NCI-H1694 treated with DMSO at 0.1 percent for 48 hours (cell line): ENCODE measurements around the gene STN1.

Experiments used
- DNase-seq: peaks from one replicate; lab custom pipeline; 2025; lab: John Stamatoyannopoulos, UW

The STN1 gene

GRCh38 chr10:103843854-103844570, 74.0 kb downstream of the STN1 start:
- DNase-seq: no peak

- DNase-seq: no peak
Measured at GRCh38 chr10:103843045-103843444, 74.9 kb downstream of the STN1 start.

DNA sequence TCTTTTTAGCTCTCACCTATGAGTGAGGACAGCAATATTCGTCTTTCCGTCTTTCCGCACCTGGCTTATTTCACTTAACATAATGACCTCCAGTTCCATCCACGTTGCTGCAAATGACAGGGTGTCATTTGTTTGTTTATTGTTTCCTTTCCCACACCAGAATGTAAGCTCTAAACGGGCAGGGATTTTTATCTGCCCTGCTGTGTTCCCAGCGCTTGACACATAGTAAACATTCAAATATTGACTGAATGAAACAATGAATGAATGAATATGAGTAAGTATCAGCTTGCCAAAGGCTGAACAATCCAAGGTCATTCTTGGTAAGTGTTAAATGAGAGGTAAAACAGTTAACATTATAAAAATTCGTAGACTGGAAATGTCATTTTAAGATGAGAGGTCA, 75.4 kb downstream of the STN1 start:
- DNase-seq: no peak

DNA sequence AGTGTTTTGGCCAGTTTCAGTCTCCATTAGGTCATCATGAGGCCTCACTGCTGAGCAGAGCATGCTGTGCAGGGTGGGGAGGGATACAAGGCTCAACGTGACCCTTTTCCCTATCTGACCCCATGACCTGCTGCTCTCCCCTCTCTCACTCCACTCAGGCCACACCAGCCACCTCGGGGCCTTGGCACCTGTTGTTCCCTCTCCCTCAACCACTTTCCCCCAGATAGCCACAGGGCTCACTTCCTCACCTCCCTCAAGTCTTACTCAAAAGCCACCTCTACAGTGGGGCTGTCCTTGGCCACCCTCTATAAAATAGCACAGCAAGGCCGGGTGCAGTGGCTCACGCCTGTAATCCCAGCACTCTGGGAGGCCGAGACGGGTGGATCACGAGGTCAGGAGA, 76.5 kb downstream of the STN1 start:
- DNase-seq: no peak

DNA sequence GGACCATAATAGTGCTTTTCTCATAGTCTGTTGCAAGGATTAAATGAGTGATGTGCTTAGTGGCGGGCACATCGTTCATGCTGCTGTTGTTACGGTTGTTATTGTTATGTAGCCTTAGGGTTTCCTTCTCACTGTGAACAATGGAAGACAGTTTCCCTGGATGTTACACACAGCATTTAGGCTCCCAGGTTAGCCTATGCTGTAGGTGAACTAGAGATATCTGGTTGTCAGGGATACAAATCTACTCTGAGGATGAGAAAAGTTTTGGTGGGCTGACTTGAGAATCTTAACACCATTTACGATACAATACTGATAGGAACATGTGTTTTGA, 77.3 kb downstream of the STN1 start:
- no peak for DNase-seq

DNA sequence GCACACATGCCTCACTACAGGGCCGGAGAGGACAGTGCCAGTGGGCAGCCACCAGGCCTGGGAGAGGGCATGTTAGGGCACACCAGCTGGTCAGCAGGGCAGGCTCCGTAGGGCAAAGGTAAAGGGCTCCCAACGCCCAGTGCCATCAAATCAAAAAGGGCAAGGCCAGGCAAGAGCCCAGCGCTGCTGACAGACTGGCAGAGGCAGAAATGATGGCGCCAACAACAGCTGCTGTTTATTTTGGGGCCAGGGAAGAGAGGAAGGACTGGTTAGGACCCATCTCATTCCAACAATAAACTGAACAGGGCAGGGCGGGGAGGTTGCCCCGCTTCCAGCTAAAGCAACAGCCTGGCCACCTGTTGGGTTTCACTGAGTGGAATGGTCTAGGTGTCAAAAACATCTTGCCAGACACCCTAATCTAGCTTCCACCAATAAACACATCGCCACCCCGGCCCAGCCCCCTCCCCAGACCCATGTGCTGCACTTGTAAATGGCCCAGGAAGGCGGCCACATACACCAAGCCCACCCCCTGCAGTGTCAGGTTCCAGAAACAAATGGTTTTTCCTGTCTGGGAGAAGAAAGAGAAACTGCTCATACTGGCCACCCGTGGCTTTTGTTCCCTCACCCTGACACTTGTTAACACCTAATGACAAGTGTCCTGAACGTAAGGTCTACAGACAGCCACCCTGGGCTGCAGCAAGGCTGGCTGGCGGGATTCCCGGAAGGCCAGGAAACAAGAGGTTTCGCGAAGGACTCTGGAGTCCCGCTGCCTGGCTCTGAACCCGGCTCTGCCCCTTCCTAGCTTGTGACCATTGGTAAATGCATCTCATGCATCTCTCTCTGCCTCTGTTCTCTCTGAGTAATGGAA, 77.9 kb downstream of the STN1 start:
- DNase-seq: peak; percentile 87

DNA sequence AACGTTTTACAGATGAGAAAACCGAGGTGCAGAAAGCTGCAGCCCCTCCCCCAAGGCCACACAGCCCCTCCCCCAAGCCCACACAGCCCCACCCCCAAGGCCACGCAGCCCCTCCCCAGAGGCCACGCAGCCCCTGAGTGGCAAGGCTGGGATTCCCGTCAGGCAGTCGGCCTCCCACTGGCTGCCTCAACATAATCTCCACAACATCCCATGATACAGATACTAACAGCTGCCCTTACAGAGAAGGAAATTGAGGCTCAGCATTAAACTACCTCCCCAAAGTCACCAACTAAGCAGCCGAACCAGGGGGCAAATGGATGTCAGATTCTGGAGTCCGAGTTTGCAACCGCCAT, 78.5 kb downstream of the STN1 start:
- DNase-seq: peak; percentile 43

- peak; percentile 61 for DNase-seq
Measured at GRCh38 chr10:103838862-103839518, 79.0 kb downstream of the STN1 start.

DNA sequence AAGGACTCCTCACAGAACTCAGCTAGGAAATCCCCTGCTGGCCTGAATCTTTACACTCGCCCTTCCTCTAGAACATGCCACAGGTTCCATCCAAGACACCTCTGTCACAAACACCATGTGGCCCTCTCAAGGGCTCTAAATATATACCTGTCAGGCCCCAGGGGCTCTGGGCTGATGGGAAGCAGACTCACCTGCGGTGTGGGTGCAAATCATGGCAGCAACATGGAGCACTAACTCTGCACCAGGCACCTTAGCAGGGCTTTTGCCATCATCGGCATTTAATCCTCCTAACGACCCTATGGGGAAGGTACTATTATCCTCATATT, 80.0 kb downstream of the STN1 start:
- no peak for DNase-seq

GRCh38 chr10:103837370-103838069, 80.5 kb downstream of the STN1 start:
- no peak for DNase-seq

DNA sequence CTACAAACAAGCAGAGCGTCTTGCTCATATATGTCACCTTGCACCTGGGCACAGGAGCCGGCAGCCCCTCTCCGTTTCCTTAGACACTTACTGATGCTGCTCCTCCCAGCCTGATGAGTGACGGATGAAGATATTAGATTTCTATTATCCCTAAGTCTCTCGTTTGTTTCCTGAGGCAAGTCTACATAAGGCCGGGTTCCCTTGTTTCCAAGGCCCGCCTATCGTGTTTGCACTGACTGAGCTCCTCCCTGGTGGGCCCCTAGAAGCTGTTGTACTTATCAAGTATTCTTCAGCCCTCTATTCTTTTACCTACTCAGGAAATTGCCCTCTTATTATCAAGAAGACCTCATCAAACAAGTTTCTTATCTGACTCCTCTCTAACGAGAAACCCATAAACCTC, 81.1 kb downstream of the STN1 start:
- DNase-seq: no peak

GRCh38 chr10:103836273-103836672, 81.7 kb downstream of the STN1 start:
- no peak for DNase-seq

DNA sequence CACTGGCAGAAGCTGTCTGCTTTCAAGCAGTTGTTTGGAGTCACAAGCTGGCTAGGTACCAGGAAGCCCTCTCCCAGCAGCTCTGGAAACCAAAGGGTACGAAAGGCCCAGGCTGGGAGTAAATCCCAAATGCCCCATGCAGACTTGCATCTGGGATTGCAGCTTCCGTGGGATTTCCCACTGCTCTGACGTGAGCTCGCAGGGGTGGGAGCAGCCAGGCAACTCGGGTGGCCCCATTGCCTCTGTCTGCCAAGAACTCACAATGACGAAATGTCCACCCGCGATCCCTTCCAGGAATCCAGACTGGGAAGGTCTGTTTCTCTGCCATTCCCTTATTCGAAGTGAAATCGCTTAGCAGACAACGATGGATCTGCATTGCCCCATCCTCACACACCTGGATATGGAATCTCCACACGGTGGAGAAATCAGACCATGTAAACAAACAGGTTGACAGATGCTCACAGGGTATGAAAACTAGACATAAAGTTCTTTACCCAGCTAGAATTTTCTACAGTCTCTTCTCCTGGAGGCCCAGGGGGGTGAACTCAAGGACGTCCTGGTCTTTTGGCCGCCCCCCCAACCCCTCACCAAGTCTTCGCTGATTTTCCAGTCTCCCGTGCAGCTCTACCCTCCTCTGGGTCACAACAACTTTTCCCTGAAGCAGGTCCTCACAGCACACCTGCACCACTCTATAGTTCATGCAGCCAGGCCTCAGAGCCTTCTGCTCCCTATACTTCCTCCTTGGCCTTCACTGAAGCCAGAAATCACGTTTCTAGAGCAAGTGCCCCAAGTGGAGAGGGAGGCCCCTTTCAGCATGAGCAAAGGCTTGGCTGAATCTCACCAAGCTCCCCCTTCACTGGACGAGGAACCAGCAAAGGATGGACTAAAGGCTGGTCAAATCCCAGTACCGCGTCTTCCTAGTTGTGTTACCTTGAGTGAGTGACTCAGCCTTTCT, 82.6 kb downstream of the STN1 start:
- DNase-seq: no peak

DNA sequence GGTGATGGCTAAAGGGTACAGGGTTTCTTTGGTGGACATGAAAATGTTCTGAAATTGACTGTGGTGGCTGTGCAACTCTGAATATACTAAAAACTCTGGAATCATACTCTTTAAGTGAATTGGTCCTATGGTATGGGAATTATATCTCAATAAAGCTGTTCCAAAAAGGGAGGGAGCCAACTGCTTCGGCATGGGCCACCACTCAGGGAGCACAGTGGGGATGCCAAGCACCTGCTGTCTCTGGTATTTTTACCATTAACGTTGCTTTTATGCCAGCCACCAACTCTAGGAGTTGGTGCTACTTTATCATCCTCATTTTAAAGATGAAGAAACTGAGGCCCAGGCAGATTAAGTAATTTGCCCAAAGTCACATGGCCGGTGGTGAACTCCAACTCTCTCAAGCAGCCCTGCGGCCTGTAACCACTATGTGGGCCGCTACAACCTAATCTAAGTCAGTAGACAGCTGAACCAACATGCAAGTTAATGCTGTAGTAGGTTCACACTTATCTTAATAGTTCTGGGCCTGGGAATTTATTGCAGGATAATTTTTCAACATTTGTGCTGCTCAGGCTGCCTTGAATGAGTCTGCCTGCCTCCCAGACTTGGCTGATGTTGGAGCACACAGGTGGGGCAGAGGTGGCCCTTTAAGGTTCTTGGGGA, 83.4 kb downstream of the STN1 start:
- no peak for DNase-seq

DNA sequence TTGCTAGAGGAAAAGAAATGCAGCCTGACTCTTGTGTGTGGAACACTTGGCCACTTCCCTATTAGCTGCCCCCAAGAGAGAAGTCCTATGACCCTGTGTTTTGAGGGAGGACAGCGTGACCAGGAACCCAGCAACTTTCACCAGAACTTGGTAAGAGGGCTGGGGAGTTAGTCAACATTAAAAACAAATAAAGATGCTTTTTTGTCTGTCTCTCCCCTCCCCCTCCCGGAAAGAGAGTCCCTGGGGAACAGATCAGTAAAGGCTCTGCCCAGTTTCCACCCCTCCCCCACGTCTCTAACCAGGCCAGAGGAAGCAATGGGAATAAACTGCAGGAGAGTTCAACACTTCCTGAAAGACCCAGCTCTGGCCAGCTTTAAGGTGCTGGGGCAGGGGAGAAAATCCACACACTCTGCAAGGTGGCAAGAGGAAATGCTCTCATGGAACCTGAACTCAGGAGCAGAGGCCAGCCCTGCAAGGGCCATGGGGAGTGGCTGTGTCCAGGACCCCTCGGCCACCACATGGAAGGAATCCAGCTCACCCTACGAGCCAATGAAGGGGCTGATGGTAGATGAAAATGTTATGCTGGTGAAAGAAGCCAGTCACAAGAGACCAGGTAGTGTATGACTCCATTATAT, 84.1 kb downstream of the STN1 start:
- no peak for DNase-seq

DNA sequence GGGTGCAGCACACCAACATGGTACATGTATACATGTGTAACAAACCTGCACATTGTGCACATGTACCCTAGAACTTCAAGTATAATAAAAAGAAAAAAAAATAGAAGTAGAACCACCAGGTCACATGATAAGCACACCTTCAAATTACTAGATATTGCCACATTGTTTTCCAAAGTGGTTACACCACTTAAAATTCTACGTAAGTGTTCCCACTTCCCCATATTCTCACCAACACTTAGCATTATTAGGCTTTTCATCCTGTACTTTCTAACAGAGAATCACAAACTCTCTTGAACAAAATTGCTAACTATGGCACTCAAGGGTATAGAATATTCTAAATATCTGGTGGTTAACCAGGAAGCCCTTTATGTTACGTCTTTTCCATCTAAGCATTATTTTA, 85.2 kb downstream of the STN1 start:
- DNase-seq: no peak
